K562 (cell line): Measurements from ENCODE around the gene ITGB2. TPM values are rescaled to one million over a fixed set of nuclear protein-coding genes. Genes with fewer than 3 reads are reported as not detected.

Experiments used
- ARID3A ChIP-seq: IDR thresholded peaks from 2 replicates; pipeline ENCODE4 v1.6.1; 2012; ENCODE audit warnings: low read depth, low read length, improper control_type of control experiment, borderline replicate concordance
- E2F6 ChIP-seq, 2 experiments: IDR thresholded peaks; 2 replicates each; pipeline ENCODE4 v1.6.1; 2011; ENCODE audit warnings: borderline replicate concordance in 1 of 2, control low read depth in 1 of 2, low read depth in 1 of 2, low read length in 1 of 2, mild to moderate bottlenecking in 1 of 2, mixed read lengths in 1 of 2, moderate library complexity in 1 of 2; ENCODE audit not compliant: insufficient read depth in 1 of 2, insufficient read length in 1 of 2, poor library complexity in 1 of 2, severe bottlenecking in 1 of 2; ENCODE audit errors: extremely low read depth in 1 of 2
- EWSR1 ChIP-seq: fragments of 450-650 bp; IDR thresholded peaks from 2 replicates; pipeline ENCODE4 v1.6.1; 2018; ENCODE audit warnings: borderline replicate concordance, mild to moderate bottlenecking, low read depth, moderate library complexity; ENCODE audit not compliant: partially characterized antibody
- HNRNPH1 ChIP-seq: fragments of 200-400 bp; formaldehyde crosslinking; optimal IDR thresholded peaks from 2 replicates; pipeline ENCODE3; 2017; ENCODE audit warnings: low read depth, mild to moderate bottlenecking, low read length, moderate library complexity
- L3MBTL2 ChIP-seq: fragments of 450-650 bp; IDR thresholded peaks from 2 replicates; pipeline ENCODE4 v1.6.1; 2016; ENCODE audit warnings: mild to moderate bottlenecking, moderate library complexity
- MEF2D ChIP-seq: conservative IDR thresholded peaks from 2 replicates; pipeline ENCODE4 v1.6.1; 2016; ENCODE audit warnings: low read depth, missing genetic modification characterization, missing compliant biosample characterization
- MTF1 ChIP-seq: fragments of 250-450 bp; sonication (Bioruptor Pico); IDR thresholded peaks from 2 replicates; pipeline ENCODE4 v1.9.0; 2021; ENCODE audit warnings: moderate library complexity, mild to moderate bottlenecking, inconsistent platforms, borderline replicate concordance
- PYGO2 ChIP-seq: fragments of 450-650 bp; IDR thresholded peaks from 2 replicates; pipeline ENCODE4 v1.6.1; 2016; ENCODE audit warnings: mild to moderate bottlenecking, missing genetic modification characterization, moderate library complexity, missing compliant biosample characterization
- SAFB2 ChIP-seq: fragments of 200-400 bp; formaldehyde crosslinking; IDR thresholded peaks from 2 replicates; pipeline ENCODE4 v1.6.1; 2018; ENCODE audit warnings: borderline replicate concordance, low read length, low read depth, moderate library complexity; ENCODE audit not compliant: severe bottlenecking
- SUPT5H ChIP-seq: fragments of 450-650 bp; IDR thresholded peaks from 2 replicates; pipeline ENCODE4 v1.6.1; 2016
- ZNF140 ChIP-seq: fragments of 250-450 bp; sonication (Bioruptor Pico); IDR thresholded peaks from 2 replicates; pipeline ENCODE4 v1.8.0; 2021; ENCODE audit warnings: moderate library complexity, mild to moderate bottlenecking, inconsistent platforms
- ZNF197 ChIP-seq: fragments of 200-800 bp; sonication (Bioruptor generic); IDR thresholded peaks from 2 replicates; pipeline ENCODE4 v1.6.1; 2016; ENCODE audit warnings: low read depth, missing genetic modification characterization, missing compliant biosample characterization
- ZNF232 ChIP-seq: sonication (generic); formaldehyde crosslinking; IDR thresholded peaks from 2 replicates; pipeline ENCODE4 v1.8.0; 2022; ENCODE audit warnings: mild to moderate bottlenecking, missing genetic modification reagents
- ZNF76 ChIP-seq: fragments of 250-450 bp; sonication (Bioruptor Pico); IDR thresholded peaks from 2 replicates; pipeline ENCODE4 v1.4.0; 2020; ENCODE audit warnings: mild to moderate bottlenecking, moderate library complexity, borderline replicate concordance
- polyA plus RNA-seq, 8 experiments: library from polyadenylated mRNA; depleted of rRNA in 4 of 8; stranded (reverse) in 5 of 8; unstranded in 3 of 8; fragments of >200 nt; fragmentation: Nextera tagmentation in 2 of 8; fragmentation: Illumina TruSeq in 1 of 8; extraction: Ambion mirVana in 2 of 8; extraction: Trizol in 1 of 8; gene quantifications; 2 replicates each; pipeline versions ENCODE4 v1.2.1 to v1.2.3, GENCODE V29; 2011 to 2014; ENCODE audit warnings: inconsistent platforms in 1 of 8, missing spikeins in 1 of 8
- total RNA-seq, 7 experiments: library from RNA; depleted of rRNA in 6 of 7; stranded (reverse); fragments of >200 nt in 6 of 7; fragmentation: Illumina TruSeq in 2 of 7; extraction: Trizol in 2 of 7; gene quantifications; 2 replicates each; pipeline versions ENCODE4 v1.2.1 to v1.2.3, GENCODE V29; 2011 to 2021; ENCODE audit warnings: low replicate concordance in 1 of 7
- TF ChIP-seq, protein P1 (sequence below): sonication (generic); formaldehyde crosslinking; IDR thresholded peaks from 2 replicates; pipeline ENCODE4 v1.8.0; 2023; ENCODE audit warnings: mild to moderate bottlenecking, missing genetic modification reagents
- TF ChIP-seq, protein P2 (sequence below), 3 experiments: IDR thresholded peaks in 2 of 3; conservative IDR thresholded peaks in 1 of 3; 2 replicates each; pipeline ENCODE4 v1.5.1; 2011 to 2012; ENCODE audit warnings: low read length in 3 of 3, mild to moderate bottlenecking in 3 of 3, control low read depth in 2 of 3, improper control_type of control experiment in 1 of 3, inconsistent platforms in 1 of 3, low read depth in 1 of 3, mixed read lengths in 1 of 3, moderate library complexity in 1 of 3; ENCODE audit not compliant: insufficient read depth in 2 of 3

Gene ITGB2
- total and polyA plus RNA-seq, 9 of the 15 experiments (the other 6 are each of a cell fraction or from before 2014, with no cell fraction given): 0.07 to 1.3 (median 0.51) TPM; not detected in 2

DNA sequence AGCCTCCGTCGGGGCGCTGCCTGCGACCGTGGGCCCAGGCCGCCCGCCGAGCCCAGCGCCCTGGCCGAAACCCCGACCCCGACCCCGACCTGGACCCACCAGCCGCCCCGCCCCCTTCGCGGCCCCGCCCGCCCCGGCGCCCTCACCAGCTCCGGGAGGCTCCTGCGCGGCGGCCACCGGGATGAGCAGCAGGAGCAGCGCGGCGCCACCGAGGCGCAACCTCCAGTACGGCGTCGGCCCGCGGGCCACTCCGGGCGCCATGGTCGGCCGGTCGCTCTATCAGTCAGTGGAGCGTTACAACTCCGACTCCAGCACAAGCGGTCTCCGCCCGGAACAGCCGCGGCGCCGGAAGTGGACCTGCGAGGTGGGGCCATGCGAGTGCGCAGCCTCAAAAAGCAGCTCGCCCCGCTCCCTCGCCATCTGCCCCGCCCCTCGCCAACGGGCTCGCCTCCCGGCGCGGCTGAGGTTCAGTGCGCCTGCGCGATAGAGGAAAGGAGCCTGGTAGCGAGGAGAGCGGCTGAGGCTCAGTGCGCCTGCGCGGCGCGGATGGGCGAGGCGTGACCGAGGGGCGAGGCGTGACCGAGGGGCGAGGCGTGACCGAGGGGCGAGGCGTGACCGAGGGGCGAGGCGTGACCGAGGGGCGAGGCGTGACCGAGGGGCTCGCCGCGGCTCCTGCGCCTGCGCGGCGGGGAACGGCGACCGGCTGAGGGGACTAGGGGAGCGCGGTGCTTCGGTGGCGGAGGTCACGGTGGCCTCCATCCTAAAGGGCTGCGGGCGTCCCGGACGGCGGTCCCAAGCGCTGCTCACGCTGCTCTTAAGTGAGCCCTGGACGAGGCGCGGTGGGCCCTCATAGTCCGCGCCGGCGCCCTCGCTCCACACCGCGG, 47.1 kb downstream of the ITGB2 start, which contains the start of gene PTTG1IP (continued):
- TF ChIP-seq, protein P1, sequence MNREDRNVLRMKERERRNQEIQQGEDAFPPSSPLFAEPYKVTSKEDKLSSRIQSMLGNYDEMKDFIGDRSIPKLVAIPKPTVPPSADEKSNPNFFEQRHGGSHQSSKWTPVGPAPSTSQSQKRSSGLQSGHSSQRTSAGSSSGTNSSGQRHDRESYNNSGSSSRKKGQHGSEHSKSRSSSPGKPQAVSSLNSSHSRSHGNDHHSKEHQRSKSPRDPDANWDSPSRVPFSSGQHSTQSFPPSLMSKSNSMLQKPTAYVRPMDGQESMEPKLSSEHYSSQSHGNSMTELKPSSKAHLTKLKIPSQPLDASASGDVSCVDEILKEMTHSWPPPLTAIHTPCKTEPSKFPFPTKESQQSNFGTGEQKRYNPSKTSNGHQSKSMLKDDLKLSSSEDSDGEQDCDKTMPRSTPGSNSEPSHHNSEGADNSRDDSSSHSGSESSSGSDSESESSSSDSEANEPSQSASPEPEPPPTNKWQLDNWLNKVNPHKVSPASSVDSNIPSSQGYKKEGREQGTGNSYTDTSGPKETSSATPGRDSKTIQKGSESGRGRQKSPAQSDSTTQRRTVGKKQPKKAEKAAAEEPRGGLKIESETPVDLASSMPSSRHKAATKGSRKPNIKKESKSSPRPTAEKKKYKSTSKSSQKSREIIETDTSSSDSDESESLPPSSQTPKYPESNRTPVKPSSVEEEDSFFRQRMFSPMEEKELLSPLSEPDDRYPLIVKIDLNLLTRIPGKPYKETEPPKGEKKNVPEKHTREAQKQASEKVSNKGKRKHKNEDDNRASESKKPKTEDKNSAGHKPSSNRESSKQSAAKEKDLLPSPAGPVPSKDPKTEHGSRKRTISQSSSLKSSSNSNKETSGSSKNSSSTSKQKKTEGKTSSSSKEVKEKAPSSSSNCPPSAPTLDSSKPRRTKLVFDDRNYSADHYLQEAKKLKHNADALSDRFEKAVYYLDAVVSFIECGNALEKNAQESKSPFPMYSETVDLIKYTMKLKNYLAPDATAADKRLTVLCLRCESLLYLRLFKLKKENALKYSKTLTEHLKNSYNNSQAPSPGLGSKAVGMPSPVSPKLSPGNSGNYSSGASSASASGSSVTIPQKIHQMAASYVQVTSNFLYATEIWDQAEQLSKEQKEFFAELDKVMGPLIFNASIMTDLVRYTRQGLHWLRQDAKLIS (CRISPR knock-in tag): peak; percentile 58; the same call in 1 of the 2 replicates
- no peak for TF ChIP-seq ZNF140 (CRISPR knock-in tag)
- no peak for TF ChIP-seq PYGO2 (tag)
- TF ChIP-seq HNRNPH1: no peak
- TF ChIP-seq SUPT5H: peak; percentile 72
- TF ChIP-seq ZNF76 (CRISPR knock-in tag): peak; percentile 81; the same call in 1 of the 2 replicates
- no peak for TF ChIP-seq MEF2D (tag)
- TF ChIP-seq SAFB2: no peak
- no peak for TF ChIP-seq MTF1
- no peak; the same call in 1 of the 2 replicates for TF ChIP-seq ZNF232 (CRISPR knock-in tag)
- TF ChIP-seq ZNF197 (CRISPR knock-in tag): no peak
- no peak for TF ChIP-seq ARID3A
- TF ChIP-seq, protein P2, sequence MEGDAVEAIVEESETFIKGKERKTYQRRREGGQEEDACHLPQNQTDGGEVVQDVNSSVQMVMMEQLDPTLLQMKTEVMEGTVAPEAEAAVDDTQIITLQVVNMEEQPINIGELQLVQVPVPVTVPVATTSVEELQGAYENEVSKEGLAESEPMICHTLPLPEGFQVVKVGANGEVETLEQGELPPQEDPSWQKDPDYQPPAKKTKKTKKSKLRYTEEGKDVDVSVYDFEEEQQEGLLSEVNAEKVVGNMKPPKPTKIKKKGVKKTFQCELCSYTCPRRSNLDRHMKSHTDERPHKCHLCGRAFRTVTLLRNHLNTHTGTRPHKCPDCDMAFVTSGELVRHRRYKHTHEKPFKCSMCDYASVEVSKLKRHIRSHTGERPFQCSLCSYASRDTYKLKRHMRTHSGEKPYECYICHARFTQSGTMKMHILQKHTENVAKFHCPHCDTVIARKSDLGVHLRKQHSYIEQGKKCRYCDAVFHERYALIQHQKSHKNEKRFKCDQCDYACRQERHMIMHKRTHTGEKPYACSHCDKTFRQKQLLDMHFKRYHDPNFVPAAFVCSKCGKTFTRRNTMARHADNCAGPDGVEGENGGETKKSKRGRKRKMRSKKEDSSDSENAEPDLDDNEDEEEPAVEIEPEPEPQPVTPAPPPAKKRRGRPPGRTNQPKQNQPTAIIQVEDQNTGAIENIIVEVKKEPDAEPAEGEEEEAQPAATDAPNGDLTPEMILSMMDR (IDR thresholded peaks at IDR 0.05 in 2 of 3, conservative IDR thresholded peaks at IDR 0.05 in 1 of 3; ENCODE audit: insufficient read depth in 2 of 3, low read depth in 1 of 3, low read length in 3 of 3): no peak
- TF ChIP-seq L3MBTL2: peak; percentile 98
- no peak for TF ChIP-seq EWSR1
- peak; percentile 81 to 87 for TF ChIP-seq E2F6 (IDR thresholded peaks at IDR 0.05; ENCODE audit: borderline replicate concordance in 1 of 2, extremely low read depth in 1 of 2, insufficient read depth in 1 of 2, insufficient read length in 1 of 2, low read depth in 1 of 2, low read length in 1 of 2, poor library complexity in 1 of 2, severe bottlenecking in 1 of 2)
